Erythroblast (primary cell): ENCODE data around the gene GLOD4.

Experiments used
- GATA1 ChIP-seq: IDR thresholded peaks from 2 replicates; pipeline ENCODE4 v1.6.1; 2011; ENCODE audit warnings: low read depth, mild to moderate bottlenecking, control low read depth, low read length, moderate library complexity
- POLR2A ChIP-seq: IDR thresholded peaks from 2 replicates; pipeline ENCODE4 v1.6.1; 2011; ENCODE audit warnings: mild to moderate bottlenecking, low read length

GRCh38 chr17:795276-795675, 13.2 kb upstream of the GLOD4 start:
- no peak for TF ChIP-seq POLR2A
- TF ChIP-seq GATA1, result no peak
